Dedifferentiated amniotic fluid mesenchymal stem cell (primary cell): ENCODE data around the gene OR5T2.
"Not testable (repeated sequence)": the region's sequence is repeated elsewhere in the genome, so short reads cannot be mapped to it uniquely, and the experiment has no call there.

Experiments used
- DNase-seq: peaks from one replicate; pipeline ENCODE4 v3.0.0-alpha.2; 2016; ENCODE audit errors: extremely low spot score

OR5T2 gene

GRCh38 chr11:56234155-56234554 is at the start of gene OR5T2:
TSS of gene OR5T2 (minus strand) at chr11:56234255. CDS start at chr11:56233062, 1,193 bp downstream.
- DNase-seq: no peak

- no peak for DNase-seq
These were observed 39.8 kb upstream of the OR5T2 start, which contains the start of gene OR5T1 for GRCh38 chr11:56273854-56274253. TSS of gene OR5T1 (plus strand) at chr11:56274154. CDS start at chr11:56275639, 1,485 bp downstream.

GRCh38 chr11:56271092-56271491 is 37.0 kb upstream of the OR5T2 start:
- no peak for DNase-seq

GRCh38 chr11:56251954-56252353 is 17.9 kb upstream of the OR5T2 start, which contains the start of gene OR5T3:
TSS of gene OR5T3 (plus strand) at chr11:56252254. CDS start at chr11:56252254, 0 bp downstream.
- no peak for DNase-seq

GRCh38 chr11:56219735-56220134 is 14.3 kb downstream of the OR5T2 start:
- not testable (repeated sequence) for DNase-seq

GRCh38 chr11:56214537-56214936 is 19.5 kb downstream of the OR5T2 start:
- DNase-seq: no peak

GRCh38 chr11:56207790-56208189 is 26.3 kb downstream of the OR5T2 start:
- no peak for DNase-seq

GRCh38 chr11:56197367-56197766 is 36.7 kb downstream of the OR5T2 start:
- no peak for DNase-seq

GRCh38 chr11:56196705-56197104 is 37.4 kb downstream of the OR5T2 start:
- DNase-seq: no peak

GRCh38 chr11:56188602-56189001 is 45.5 kb downstream of the OR5T2 start:
- no peak for DNase-seq

GRCh38 chr11:56183459-56183858 is 50.6 kb downstream of the OR5T2 start:
- DNase-seq: no peak
